Psoas muscle (tissue), 8 donors: ENCODE results near the gene GGA3. TPM values are rescaled to one million over a fixed set of nuclear protein-coding genes. Genes with fewer than 3 reads are reported as not detected.

Experiments used
- ATAC-seq, 4 donors: fragments of 200-7000 bp; cut with Tn5 transposase; one replicate each; pipeline ENCODE4 v1.9.1; 2020; ENCODE audit warnings: moderate library complexity in 3 of 4, mild to moderate bottlenecking in 2 of 4
- DNase-seq, 2 donors: peaks; one replicate each; pipeline ENCODE4 v3.0.0-alpha.2; 2020
- H3K27ac ChIP-seq: fragments of 200-600 bp; one replicate; pipeline ENCODE4 v1.8.0; 2022
- H3K27me3 ChIP-seq, 3 donors: fragments of 200-600 bp in 1 of 3; one replicate each; pipeline versions ENCODE4 v1.6.1 to v1.8.0; 2013 to 2022; ENCODE audit warnings: low read length in 2 of 3, mild to moderate bottlenecking in 2 of 3, moderate library complexity in 1 of 3; ENCODE audit not compliant: insufficient read depth in 3 of 3
- H3K36me3 ChIP-seq, 2 donors: fragments of 200-600 bp in 1 of 2; one replicate each; pipeline versions ENCODE4 v1.6.1 to v1.8.0; 2013 to 2022; ENCODE audit warnings: low read depth in 1 of 2, mild to moderate bottlenecking in 1 of 2, moderate library complexity in 1 of 2; ENCODE audit not compliant: insufficient read depth in 1 of 2
- H3K4me1 ChIP-seq: fragments of 200-600 bp; one replicate; pipeline ENCODE4 v1.8.0; 2022
- H3K4me3 ChIP-seq: fragments of 200-600 bp; one replicate; pipeline ENCODE4 v1.8.0; 2022; ENCODE audit warnings: mild to moderate bottlenecking
- H3K9me3 ChIP-seq: fragments of 200-600 bp; one replicate; pipeline ENCODE4 v1.8.0; 2022
- CTCF ChIP-seq: fragments of 200-600 bp; IDR thresholded peaks from one replicate; pipeline ENCODE4 v1.8.0; 2022; ENCODE audit warnings: antibody characterized with exemption
- WGBS, 3 donors: extraction: QIAGEN DNeasy Blood & Tissue Kit; methylation state at CpG; one replicate each; pipeline versions ENCODE4 v1.1.6 to v1.1.7; 2013; 5-methylcytosine and 5-hydroxymethylcytosine counted together
- intact Hi-C, 2 donors: fragments of 100-400 bp; cut with DNase I; formaldehyde crosslinking; loops; one replicate each; pipeline versions ENCODE4 v1.11.0 to v1.14.2; 2022
- polyA plus RNA-seq, 3 donors: library from polyadenylated mRNA; stranded (reverse); fragments of 200-250 nt; gene quantifications; one replicate each; pipeline ENCODE4 v1.2.3, GENCODE V29; 2013
- total RNA-seq, 4 donors: library from RNA; stranded (reverse); fragmentation: NEBNext Ultra II Directional in 2 of 4; extraction: Animal tissue kit (Norgen Biotek cat#: 25700) in 2 of 4; gene quantifications; one replicate each; pipeline versions ENCODE4 v1.2.1 to v1.2.4, GENCODE V29; 2021 to 2023
- donor health status: healthy with polysubstance abuse.
- donor health status: DM: no; HTN: no; CAD: no; lungs with moderate emphysema.
- donor health status: Bipolar disorder and iron deficiency.
- donor health status: healthy.
- donor health status: DM: yes; HTN: yes; CAD: no.
- donor health status: DM: no; HTN: no; CAD: no.
- donor health status: DM: no; HTN: no; CAD: no.
- donor health status: DM: yes; HTN: yes; CAD: no.

GGA3 gene
- total and polyA plus RNA-seq, 7 donors = 13.8 to 40.6 (median 29.8) TPM

DNA sequence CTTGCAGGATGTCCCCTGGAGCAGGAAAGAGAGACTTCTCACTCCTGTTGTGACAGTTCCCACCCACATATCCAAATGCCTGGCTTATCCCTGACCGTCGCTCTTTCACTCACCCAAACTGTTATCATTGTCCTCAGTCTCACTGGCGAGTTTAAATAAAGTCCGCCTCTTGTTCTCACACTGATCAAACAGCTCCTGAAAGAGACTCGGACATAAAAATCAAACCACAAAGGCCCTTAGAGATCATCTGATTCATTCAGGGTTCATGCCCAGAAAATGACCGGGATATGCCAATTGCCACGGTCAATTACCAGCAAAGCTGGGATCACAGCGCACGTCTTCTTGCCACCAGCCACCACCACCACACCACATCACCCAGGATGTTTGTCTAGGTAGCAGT is 19.9 kb downstream of the GGA3 start:
- Histone ChIP-seq H3K36me3 (peaks cover 3 to 100% of the 10 kb centered on the region in 2 donors), H3K4me3 (no peak overlapping the region), H3K9me3 (no peaks in the 10 kb centered on the region), H3K27me3 (no peaks in the 10 kb centered on the region), H3K4me1 (peaks cover 8% of the 10 kb centered on the region), H3K27ac (peak overlapping the region; percentile 65)
- no peak for ATAC-seq
- no peak for DNase-seq
- no peak for TF ChIP-seq CTCF
- WGBS, 3 donors = 67 to 79% (median 71%) methylated on average over 9 of the region's 9 CpGs
- intact Hi-C loops = no loop called here

GRCh38 chr17:75241143-75241430 is 20.3 kb downstream of the GGA3 start:
- Histone ChIP-seq H3K36me3 (peaks cover 3 to 100% of the 10 kb centered on the region in 2 donors), H3K4me3 (no peak overlapping the region), H3K9me3 (no peaks in the 10 kb centered on the region), H3K27ac (no peak overlapping the region), H3K4me1 (peaks cover 8% of the 10 kb centered on the region), H3K27me3 (no peaks in the 10 kb centered on the region)
- ATAC-seq = no peak
- no peak for TF ChIP-seq CTCF
- intact Hi-C loops = no loop called here
- 56 to 76% (median 60%) methylated on average over 7 of the region's 7 CpGs for WGBS, 3 donors
- peak; percentile 60 to 65 for DNase-seq

DNA sequence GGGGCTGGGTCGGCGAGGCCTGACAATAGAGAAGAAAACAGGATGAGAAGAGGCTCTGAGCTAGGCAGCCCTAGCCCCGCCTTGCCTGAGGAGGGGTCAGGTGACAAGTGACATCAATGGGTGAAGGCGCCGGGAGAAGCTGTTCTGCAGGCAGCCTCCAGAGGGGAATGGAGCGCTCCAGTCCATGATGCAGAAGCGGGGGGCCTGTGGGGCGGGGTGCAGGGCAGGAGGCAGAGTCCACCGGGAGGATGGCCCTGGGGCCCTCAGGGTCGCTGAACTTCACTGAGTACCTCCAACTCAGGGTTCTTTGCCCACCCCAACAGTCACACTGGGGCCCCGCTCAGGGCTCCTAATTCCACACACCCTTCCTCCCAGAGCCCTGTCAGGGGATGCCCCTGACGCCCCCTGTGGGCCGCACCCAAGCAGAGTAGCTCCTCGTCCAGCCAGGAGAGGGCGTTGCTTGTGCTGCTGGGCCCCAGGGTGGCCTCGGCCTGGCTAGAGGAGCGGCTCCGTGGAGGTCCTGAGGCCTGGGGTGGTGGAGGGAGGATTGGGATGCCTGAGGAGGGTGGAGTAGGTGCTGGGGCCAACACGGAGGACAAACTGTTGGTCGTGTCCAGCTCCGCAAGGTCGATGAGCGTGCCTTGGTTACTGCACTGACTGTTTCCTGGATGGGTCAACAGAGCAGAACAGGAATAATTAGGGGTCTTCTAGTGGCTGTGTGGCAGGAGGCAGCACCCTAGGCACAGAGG is 20.8 kb downstream of the GGA3 start:
- Histone ChIP-seq H3K4me1 (peaks cover 8% of the 10 kb centered on the region), H3K27ac (no peak overlapping the region), H3K9me3 (no peaks in the 10 kb centered on the region), H3K4me3 (no peak overlapping the region), H3K27me3 (no peaks in the 10 kb centered on the region), H3K36me3 (peaks cover 3 to 100% of the 10 kb centered on the region in 2 donors)
- 63 to 65% (median 63%) methylated on average over 22 to 23 of the region's 23 CpGs for WGBS, 3 donors
- DNase-seq = peak; percentile 53 to 58
- peak; percentile 32 for TF ChIP-seq CTCF
- peak in 2 of 4 donors; percentile 16 to 24 for ATAC-seq
- intact Hi-C loops = no loop called here

- Histone ChIP-seq H3K4me1 (peaks cover 8% of the 10 kb centered on the region), H3K36me3 (peaks cover 3 to 100% of the 10 kb centered on the region in 2 donors), H3K27me3 (no peaks in the 10 kb centered on the region), H3K4me3 (no peak overlapping the region), H3K9me3 (no peaks in the 10 kb centered on the region), H3K27ac (no peak overlapping the region)
- no peak for DNase-seq
- no peak for ATAC-seq
- intact Hi-C loops = no loop called here
- WGBS, 3 donors = 85 to 86% (median 86%) methylated on average over 23 of the region's 23 CpGs
- no peak for TF ChIP-seq CTCF
Measured at GRCh38 chr17:75239778-75240393, 21.5 kb downstream of the GGA3 start.
